ENCODE data around the gene CYBA.

Gene CYBA

DNA sequence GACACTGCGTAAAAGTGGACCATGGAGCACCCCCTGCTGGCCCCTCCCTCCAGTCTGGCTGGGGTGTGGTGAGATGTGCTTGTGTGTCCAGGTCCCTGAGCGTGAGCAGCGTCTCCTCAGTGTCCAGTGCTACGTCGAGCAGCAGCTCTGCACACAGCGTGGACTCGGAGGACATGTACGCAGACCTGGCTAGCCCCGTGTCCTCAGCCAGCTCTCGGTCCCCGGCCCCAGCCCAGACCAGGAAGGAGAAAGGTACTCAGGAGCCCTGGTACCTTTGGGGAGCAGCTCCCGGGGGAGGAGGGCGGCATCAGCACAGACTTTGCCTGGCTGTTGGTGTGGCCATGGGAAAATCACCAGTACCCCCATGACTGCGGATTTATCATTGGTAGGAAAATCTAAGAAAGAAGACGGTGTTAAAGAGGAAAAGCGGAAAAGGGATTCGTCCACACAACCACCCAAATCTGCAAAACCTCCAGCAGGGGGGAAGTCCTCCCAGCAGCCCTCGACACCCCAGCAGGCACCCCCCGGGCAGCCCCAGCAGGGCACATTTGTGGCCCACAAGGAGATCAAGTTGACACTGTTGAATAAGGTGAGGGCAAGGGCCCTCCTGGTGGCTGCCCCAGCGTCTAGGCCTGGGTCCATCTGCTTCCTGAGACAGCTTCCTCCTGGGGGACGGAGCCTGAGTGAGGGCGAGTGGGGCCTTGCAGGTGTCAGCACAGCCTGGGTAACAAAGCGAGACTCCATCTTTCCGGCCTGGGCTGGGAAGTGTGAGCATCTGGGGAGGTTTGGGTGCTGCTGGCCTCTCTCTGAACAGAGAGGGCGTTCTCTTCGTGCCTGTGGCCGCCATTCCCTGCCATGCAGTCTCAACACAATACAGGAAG is 23.1 kb downstream of the CYBA start:
- no peak for DNase-seq

DNA sequence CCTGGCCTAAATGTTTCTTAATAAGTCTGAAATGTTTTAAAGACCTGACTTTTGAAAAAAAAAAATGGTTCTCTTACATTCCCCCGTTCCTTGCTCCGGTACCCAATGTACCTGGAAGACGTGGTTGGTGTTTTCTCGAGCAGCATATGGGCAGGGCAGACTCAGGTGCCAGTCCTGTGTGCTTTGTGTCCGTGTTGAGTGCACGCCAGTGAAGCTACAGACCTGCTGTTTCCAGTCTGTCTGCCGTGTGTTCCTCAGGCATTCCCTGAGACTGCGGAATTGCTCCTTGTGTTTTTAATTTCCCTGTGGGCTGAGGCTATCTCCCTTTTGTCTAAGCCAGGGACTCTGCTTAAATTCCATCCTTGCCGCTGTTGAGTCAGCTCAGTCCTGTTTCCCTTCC is 24.2 kb downstream of the CYBA start:
- DNase-seq = no peak

DNA sequence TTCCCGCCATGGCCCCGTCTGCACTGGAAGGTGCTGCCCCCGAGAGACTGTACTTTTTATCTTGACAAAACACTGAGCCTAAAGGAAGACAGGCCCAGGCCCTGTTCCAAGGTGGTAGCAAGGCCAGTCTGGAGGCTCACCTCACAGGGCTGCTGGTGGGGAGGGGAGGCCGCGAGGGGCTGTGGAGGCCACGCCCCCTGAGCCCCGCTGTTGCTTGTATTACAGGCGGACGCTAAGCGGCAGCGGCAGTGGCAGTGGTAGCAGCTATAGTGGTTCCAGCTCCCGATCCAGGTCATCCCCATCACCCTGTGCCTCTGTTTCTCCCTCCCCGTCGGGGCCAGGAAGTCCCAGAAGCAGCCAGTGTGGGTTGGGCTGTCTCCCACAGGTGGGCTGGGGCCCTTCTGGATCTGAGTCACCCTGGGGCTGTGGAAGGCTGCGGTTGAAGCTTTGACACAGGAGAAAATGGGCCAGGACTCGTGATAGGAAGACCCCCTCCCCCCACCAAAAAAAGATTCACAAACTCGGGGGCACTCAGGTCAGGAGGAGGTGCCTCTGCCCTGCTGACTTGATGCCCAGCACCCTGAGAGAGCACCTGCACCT is 25.8 kb downstream of the CYBA start:
- DNase-seq = no peak

DNA sequence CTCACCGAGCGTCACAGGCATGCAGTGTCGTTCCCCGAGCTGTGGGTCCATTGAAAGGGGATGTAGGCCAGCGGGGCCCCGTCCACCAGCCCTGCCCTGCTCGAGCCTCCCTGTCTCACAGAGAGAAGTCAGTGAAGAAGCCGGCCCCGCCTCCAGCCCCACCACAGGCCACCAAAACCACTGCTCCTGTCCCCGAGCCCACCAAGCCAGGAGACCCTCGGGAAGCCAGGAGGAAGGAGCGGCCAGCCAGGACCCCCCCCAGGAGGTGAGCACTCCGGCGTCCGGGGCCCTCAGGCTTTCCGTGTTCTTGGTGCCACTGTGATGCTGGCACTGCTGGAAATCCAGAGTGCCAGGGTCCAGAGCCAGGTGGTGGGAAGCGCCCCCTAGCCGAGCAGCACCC is 26.4 kb downstream of the CYBA start:
- DNase-seq = no peak

DNA sequence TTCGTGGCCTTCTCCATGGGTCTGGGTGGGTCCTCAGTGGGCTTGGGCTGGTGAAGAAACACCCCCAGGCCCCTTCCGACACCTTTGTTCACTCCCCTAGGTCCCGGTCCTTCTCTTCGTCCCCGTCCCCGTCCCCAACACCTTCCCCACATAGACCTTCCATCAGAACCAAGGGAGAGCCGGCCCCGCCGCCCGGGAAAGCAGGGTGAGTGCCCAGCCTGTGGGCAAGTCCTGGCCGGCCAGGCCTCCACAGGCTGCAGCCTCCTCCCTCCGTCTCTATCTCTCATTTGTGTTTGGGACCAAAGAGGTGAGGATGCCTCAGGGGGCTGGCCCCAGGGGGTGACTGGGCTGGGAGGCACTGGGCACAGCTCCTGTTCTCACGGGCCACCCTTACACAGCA is 27.0 kb downstream of the CYBA start:
- DNase-seq = no peak

DNA sequence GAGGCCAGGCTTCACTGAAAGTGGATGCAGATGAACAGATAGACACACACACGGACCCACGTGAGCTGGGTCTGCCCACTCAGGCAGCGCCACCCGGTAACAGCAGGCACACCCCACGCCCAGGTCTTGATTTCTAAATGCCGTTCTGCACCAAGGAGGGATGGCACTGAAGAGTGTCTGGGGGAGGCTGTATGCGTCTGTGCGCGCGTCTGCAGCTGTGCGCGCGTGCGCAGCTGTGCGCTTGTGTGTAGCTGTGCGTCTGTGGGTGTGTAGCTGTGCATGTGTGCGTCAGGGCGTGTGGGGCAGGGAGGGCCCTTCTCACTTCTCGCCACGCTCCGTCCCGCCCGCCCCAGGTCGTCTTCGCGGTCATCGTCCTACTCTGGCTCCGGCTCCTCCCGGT is 28.0 kb downstream of the CYBA start:
- no peak for DNase-seq

DNA sequence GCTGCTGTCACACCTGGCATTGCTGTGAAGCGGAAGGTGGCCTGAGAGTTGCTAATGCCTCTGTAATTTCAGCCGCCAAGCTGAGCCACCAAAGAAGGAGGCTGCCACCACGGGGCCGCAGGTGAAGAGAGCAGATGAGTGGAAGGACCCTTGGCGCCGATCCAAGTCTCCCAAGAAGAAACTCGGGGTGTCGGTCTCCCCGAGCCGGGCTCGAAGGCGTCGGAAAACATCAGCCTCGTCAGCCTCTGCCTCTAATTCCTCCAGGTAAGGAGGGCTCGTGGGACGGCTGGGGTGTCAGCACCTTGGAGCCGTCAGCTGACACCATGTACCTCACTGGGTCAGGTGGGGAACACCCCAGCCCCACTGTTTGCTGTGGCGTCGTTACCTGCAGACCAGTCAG is 28.7 kb downstream of the CYBA start:
- no peak for DNase-seq

DNA sequence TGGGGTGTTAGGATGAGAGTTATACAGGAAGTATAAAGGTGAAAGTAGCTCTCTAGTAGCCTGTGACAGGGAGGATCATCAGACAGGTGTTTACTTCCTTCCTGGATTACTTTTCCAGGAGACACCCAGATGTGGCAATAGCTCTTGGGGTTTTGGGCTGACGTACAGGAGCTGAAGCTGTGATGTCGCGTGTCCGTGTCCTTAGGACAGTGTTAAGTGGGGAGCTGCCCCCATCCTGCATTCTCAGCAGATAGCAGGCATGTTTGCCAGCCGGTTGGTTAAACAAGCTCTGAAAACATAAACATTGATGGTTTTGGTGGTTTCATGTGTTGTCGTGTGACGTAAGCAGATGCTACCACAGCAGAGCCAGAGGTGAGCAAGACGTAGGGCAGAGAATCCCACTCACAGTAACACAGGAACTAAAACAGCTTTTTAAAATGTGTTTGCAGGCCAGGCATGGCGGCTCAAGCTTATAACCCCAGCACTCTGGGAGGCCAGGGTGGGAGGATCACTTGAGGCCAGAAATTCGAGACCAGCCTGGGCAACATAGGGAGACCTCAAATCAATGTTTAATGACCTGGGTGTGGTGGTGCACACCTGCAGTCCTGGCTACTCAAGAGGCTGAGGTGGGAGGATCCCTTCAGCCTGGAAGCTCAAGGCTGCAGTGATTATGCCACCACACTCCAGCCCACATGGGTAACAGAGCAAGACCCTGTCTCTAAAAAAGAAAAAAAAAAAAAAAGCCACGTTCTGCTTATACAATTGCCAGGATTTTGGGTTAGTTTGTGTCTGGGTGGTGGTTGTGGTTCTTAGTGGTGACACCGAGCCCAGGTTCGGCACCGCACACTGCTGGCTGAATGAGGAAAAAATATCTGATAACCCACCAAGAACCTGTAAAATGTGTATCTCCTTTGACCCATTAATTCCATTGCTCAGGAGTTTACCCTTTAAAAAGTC is 30.7 kb downstream of the CYBA start:
- no peak for DNase-seq

DNA sequence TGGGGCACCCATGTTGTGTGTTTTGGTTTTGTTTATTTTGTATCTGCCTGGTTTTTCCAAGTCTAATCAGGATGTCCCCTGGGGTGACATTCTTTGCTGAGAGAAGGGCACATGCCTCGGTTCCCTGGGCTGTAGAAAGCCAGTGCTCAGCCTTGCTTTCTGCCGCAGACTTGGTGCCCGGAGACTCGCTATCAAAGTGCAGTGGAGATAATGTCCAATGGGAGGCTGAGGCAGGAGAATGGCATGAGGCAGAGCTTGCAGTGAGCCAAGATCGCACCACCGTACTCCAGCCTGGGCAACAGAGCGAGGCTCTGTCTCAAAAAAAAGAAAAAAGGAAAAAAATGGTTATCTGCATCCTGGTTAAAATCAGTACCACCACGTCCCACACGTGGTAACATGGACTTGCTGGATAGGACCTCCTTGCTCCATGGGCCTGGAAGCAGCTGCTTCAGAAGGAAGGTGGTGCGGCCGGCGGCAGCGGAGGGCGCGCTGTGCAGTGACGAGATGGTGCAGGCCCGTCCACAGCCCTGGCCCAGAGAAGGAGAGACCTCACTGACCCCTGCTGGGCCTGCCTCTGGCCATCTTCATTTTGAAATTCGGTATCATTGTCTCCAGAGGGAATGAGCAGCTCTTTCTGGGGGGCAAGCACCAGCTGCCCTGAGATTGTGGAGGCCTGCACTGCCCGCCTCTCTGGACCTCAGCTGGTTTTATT is 31.7 kb downstream of the CYBA start:
- DNase-seq = no peak

DNA sequence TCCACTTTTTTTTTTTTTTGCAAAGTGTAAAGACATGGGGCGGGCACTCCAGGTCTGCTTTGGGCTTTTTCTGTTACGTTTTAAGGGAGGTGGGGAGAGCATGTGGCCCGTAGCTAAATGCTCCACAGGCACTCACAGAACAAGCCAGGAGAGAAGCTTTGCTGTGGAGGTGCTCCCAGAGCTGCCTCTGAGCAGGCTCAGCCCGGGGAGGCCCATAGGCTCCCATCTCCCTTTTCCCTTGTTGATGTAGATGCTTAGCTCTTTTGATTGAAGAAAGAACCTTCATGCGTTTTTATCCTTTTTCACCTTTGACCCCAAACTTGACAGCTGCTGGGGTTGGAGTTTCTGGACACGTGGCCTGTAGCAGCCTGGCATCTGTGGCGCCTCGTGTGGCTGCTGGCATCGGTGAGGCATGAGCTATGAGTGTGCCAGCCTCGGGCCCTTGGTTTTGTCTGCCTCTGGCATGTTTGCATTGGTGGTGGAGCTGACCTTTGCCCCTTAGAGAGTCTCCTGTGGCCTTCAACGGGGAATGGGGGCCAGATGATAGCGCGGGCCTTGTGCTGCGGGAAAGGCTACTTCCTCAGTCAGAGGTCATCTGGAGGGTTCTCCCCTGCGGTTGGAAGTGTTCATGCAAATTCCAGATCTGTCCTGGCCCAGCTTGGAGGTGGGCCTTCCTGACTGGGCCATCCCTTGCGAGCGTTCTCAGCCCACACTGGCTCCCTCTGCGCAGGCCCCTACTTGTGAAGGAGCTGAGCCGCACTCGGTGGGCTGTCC is 32.5 kb downstream of the CYBA start:
- no peak for DNase-seq

DNA sequence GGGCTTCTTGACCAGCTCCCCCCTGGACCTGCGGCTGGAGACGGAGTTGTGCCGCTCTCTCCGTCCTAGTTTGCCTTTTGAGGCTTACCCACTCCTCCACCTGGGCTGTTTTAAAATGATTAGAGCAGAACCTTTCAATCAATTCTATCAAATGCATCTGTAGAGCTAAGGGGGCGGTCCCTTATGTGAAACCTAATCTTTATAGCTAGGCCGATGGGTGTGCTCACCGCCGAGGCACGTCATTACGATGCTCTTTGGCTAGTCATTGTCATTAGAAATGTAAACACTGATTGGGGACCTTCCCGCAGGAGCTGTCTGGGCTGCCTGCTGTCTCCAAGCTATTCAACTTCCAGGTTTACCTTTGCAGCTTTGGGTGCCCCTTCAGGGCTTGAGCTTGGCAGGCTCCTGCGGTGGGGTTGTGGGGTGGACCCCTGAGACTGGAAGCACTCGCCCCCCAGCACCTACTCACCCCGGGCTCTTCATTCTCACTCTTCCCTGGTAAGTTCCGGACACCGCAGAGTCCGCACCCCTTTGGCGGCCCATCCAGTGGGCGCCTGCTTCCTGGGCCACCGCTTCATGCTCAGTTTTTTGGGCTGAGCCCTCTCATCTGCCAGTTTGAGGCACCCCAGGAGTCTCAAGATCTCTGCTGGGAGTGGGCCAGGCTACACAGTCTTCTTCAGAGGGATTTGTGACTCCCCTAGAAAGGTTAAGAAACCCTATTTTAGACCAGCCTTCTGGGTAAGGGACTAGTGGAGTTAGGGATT is 33.4 kb downstream of the CYBA start:
- no peak for DNase-seq

DNA sequence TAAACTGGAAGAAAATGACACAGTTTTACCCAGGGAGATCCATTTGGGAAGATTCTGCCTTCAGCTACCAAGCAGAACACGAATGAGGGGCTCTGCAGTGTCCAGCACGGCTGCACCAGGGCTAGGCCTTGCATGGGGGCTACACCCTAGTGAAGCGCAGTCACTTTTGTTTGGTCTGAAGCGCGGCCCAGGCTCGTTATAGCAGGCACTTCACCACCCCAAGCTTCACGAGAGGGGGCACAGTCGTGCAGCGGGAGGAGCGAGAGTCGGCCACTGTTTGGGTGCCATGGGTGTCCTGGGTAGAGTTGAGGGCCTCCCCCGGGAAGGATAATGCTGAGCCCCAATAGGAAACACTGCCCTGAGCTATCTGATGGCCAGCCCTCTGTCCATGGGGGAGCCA is 34.1 kb downstream of the CYBA start:
- DNase-seq = no peak

DNA sequence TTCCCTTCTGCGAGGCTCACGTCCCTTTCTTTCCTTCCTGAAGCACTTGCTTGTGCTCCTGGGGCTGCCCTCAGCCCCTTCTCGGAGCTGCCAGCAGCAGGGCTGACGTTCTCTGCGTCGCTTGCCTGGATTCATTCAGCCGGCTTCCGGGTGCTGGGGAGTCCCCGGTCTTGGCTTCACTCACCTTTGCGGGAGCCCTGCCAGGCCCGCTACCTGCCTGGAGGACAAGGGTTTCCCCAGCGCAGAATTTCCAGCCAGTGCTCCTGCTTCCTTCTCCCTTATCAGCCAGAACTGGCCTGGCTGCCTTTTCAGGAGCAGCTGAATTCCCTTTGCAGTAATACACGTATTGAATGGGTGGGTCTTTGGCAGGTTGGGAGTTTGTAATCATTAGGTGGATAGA is 34.5 kb downstream of the CYBA start:
- no peak for DNase-seq

DNA sequence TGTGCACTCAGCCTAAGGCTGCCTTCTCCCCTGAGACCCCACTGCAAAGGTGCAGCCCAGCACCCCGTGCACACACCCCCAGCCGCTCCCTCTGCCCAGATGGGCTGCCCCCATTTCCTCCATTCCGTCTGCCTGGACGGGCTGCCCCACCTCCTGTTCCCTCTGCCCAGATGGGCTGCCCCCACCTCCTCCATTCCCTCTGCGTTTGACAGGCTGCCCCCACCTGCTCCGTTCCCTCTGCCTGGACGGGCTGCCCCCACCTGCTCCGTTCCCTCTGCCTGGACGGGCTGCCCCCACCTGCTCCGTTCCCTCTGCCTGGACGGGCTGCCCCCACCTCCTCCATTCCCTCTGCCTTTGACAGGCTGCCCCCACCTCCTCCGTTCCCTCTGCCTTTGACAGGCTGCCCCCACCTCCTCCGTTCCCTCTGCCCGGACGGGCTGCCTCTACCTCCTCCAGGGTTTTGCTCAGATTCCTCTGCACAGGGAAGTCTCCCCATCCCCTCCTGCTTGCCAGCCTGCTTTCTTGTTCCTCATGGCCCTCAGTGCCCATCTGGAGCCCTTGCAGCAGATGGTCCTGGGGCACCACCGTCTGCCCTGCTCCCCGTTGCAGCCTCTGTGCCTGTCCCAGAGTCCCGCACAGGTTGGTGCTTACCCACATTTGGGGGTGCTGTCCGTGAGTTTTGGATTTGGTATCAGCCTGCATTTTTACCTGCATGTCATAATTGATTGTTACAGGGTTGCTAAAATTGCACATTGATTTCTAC is 35.9 kb downstream of the CYBA start:
- DNase-seq = no peak

DNA sequence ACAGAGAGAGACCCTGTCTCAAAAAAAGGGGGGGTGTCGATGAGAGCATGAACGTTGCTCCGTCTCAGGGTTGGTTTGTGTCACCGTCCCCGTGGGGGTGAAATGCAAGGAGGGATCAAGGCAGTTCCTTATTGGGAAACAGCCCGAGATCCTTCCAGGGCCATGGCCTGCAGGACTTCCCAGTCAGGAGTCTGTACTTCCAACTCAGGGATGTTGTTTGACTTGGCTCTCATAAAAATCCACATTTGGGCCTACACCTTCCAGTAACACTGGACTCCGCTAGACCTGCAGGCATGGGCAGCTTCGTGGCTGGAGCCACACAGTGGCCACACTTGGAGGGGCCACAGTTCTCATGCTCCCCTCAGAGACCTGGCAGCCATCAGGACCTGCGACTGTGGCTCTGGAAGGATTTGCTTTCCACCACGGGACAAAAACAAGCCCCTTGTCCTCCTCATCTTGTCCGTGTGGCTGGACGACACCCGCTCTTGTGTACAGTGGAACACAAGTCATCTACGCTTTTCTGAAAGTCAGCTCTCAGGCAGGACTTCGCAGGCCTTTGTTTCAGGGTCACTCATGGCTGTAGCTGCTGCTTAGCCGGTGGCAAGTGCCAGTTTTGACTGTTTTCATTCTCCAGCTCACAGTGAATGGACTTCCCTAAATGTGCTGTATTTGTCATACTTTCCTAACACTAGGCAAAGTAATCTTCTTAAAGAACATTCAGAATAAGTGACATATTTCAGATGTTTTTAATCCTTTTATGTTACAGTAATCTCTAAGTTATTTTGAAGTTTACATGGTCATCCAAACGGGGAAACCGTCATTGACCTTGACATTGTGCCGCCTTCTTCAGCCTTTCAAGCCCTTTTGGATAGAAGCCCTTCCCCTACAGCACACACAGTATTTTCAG is 36.7 kb downstream of the CYBA start:
- no peak for DNase-seq

DNA sequence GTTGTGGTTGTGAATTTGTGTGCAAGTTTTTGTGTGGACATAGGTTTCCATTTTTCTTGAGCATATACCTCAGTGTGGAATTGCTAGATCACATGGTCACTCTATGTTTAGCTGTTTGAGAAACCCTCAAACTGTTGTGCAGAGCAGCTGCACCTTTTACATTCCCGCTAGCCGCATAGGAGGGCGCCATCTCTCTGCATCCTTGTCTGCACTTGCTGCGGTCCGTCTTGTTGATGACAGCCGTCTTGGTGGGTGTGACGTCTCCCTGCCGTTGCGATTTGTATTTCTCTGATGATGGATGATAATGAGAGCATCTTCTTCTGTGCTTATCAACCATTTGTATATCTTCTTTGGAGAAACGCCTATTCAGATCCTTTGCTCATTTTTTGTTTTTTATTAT is 37.6 kb downstream of the CYBA start:
- no peak for DNase-seq

DNA sequence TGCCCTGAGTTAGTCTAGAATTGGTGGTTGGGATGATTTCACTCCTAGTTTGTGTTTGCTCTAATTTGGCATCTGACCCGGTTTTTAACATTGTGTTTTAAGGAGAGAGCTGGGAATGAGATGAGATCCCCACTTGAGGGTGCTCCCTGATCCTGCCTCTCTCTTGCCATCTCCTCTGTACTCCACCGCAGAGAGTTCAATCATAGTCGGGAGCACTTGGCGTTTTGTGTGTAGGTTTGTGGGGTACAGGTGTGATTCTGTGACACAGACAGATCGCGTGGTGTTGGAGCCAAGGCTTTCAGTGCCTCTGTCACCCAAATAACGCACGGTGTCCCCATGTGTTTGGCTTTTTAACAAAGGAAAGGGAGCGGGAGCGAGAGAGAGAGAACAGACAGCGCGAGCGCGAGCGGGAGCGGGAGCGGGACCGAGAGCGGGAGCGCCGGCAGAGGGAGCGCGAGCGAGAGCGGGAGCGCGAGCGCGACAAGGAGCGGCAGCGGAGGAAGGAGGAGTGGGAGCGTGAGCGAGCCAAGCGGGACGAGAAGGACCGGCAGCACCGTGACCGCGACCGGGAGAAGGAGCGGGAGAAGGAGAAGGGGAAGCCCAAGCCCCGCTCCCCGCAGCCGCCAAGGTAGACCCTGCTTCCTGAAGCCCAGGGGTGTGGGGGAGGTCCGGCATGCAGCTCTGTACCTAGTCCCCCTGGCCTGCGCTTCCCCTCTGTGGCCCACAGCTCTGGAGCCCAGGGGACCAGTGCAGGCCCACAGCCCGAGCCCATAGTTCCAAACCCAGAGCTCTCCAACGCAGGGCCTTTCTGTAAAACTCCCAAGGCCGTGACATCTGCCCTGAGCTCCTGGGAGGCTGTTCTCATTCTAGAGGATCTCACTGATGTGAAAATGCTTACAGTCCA is 39.7 kb downstream of the CYBA start:
- DNase-seq = no peak

DNA sequence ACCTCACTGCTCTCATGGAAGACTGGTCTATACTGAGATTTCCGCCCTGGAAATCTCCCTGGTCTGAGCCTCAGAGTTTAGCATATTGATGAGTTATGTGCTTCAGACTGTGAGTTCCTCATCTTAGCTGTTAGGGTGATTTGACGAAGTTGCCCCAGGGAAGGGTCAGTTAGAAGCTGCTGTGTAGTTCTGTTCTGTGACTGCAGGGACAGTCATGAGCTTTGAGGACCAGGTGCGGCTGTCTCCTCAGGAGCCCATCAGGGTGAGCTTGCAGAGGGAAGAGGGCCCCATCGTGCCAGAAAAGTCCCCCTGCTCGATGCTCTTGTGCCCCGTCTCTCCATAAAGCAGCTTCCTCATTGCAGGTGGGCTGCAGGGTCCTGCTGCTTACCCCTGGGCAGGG is 40.8 kb downstream of the CYBA start:
- DNase-seq = no peak

All from NCI-H2227 treated with DMSO at 0.1 percent for 48 hours (cell line).